Activated T-cell treated with anti-CD3 and anti-CD28 coated beads, Interleukin-2, amount 50 U/mL, for 4 hours (primary cell): ENCODE data around the gene KCNA2. TPM values are rescaled to one million over a fixed set of nuclear protein-coding genes. Genes with fewer than 3 reads are reported as not detected.

Experiments used
- ATAC-seq, 2 donors: fragments of 200-7000 bp; cut with Tn5 transposase; one replicate each; pipeline ENCODE4 v1.10.0; 2021
- DNase-seq: peaks from one replicate; pipeline ENCODE4 v3.0.0-alpha.2; 2020
- H3K27me3 Mint-ChIP-seq: one replicate; pipeline ENCODE4 v1.8.0; 2021; ENCODE audit warnings: low read depth, mixed read lengths
- H3K36me3 Mint-ChIP-seq: one replicate; pipeline ENCODE4 v1.8.0; 2022; ENCODE audit warnings: mixed read lengths; ENCODE audit not compliant: insufficient read depth
- H3K4me1 Mint-ChIP-seq: one replicate; pipeline ENCODE4 v1.8.0; 2021; ENCODE audit warnings: low read depth, mixed read lengths
- H3K4me3 Mint-ChIP-seq: one replicate; pipeline ENCODE4 v1.8.0; 2021; ENCODE audit warnings: mild to moderate bottlenecking, moderate library complexity, mixed read lengths
- H3K9me3 Mint-ChIP-seq: one replicate; pipeline ENCODE4 v1.8.0; 2021; ENCODE audit warnings: mixed read lengths
- total RNA-seq, 3 donors: library from RNA; stranded (reverse); gene quantifications; one replicate each; pipeline ENCODE4 v1.2.1, GENCODE V29; 2021

KCNA2 gene
- total RNA-seq, 3 donors from 2014 or later: 0.19 to 0.25 (median 0.24) TPM

GRCh38 chr1:110634455-110635311 is 28.5 kb upstream of the KCNA2 start:
- H3K4me1 Mint-ChIP-seq: peaks cover 27% of the 10 kb centered on the region
- DNase-seq: peak; percentile 64
- H3K36me3 Mint-ChIP-seq: peaks cover 2% of the 10 kb centered on the region
- H3K4me3 Mint-ChIP-seq: peak overlapping the region; percentile 69
- H3K9me3 Mint-ChIP-seq: no peaks in the 10 kb centered on the region
- H3K27me3 Mint-ChIP-seq: no peaks in the 10 kb centered on the region
- peak; percentile 65 to 67 for ATAC-seq

GRCh38 chr1:110634086-110634454 is 27.9 kb upstream of the KCNA2 start:
- Mint-ChIP-seq H3K4me1 (peaks cover 25% of the 10 kb centered on the region), H3K27me3 (no peaks in the 10 kb centered on the region), H3K9me3 (no peaks in the 10 kb centered on the region), H3K36me3 (peaks cover 2% of the 10 kb centered on the region), H3K4me3 (peak overlapping the region; percentile 69)
- DNase-seq (no peak), ATAC-seq (no peak)

GRCh38 chr1:110633646-110634030 is 27.5 kb upstream of the KCNA2 start:
- Mint-ChIP-seq H3K27me3 (no peaks in the 10 kb centered on the region), H3K4me1 (peaks cover 21% of the 10 kb centered on the region), H3K9me3 (no peaks in the 10 kb centered on the region), H3K4me3 (no peak overlapping the region), H3K36me3 (peaks cover 2% of the 10 kb centered on the region)
- ATAC-seq: no peak
- DNase-seq: no peak

DNA sequence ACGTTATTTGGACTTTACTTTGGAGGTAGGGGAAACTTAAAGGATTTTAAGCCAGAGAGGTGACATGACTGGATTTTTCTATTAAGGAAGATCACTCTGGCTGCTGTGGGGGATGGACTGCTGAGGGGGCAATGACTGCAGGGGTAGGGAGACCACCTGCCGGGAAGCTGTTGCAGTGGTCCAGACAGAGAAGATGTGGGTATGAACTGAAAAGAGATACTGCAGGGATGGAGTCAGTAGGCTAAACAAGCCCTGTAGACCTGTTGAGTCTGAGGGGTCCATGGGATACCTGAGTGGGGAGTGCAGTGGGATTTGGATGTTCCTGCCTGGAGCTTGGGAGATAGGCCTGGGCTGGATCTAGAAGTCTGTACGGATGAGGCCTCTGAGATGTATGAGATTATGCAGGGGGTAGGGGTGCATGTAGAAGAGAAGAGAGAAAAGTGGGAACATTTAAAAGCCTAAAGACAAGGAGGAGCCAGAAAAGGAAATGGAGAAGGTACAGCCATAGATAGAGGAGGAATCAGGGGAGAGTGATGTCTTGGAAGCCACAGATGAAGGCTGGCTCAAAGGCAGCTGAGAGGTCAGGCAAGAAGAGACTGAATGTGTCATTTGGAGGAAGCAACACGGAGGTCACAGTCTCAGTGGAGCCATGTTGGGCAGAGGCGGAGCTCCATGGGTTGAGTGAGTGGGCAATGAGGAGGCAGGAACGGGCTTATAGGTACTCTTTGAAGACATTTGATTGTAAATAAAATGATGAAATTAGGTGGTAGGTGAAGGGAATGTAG is 25.9 kb upstream of the KCNA2 start:
- no peak overlapping the region for H3K4me3 Mint-ChIP-seq
- no peaks in the 10 kb centered on the region for H3K27me3 Mint-ChIP-seq
- peaks cover 2% of the 10 kb centered on the region for H3K36me3 Mint-ChIP-seq
- no peak for ATAC-seq
- DNase-seq: no peak
- no peaks in the 10 kb centered on the region for H3K9me3 Mint-ChIP-seq
- peaks cover 13% of the 10 kb centered on the region for H3K4me1 Mint-ChIP-seq

GRCh38 chr1:110630839-110631663 is 24.9 kb upstream of the KCNA2 start:
- Mint-ChIP-seq H3K4me3 (no peak overlapping the region), H3K4me1 (peaks cover 22% of the 10 kb centered on the region), H3K36me3 (peaks cover 4% of the 10 kb centered on the region), H3K9me3 (no peaks in the 10 kb centered on the region), H3K27me3 (no peaks in the 10 kb centered on the region)
- DNase-seq (peak; percentile 82), ATAC-seq (peak; percentile 67 to 69)

DNA sequence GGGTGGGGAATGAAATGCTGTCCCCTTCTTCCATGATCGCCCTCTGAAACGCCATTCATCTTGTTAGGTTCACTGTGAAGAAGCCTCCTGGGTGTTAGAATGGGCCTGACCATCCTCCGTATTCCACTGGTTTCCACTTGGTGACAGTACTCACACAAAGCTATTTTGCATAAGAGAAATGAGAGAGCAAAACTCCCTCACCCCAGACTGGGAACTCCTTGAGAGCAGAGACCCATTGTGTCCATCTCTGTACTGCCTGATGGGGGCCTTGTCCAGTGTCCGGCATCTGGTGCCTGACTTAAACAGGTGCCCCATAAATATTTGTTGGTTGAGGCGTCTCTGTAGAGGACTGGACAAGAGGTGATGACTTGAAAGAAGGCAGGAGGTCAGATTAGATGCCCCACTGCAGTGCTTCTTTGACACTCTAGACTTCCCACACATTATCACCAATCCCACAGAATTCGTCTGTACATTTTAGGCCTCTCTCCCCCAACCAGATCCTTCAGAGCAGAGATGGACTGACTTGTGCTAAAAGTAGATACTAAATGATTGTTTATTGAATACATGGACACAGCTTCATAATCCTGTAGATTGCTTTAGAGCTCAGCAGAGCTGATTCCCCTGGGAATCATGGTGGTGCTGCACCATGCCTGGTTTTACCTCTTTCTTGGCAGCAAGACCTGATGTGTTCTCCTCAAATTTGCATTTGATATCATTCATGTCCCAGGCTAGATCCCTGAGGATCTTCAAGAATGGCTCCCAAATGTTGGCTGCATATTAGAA is 22.4 kb upstream of the KCNA2 start:
- no peaks in the 10 kb centered on the region for H3K27me3 Mint-ChIP-seq
- DNase-seq (no peak), ATAC-seq (no peak)
- H3K4me3 Mint-ChIP-seq: no peak overlapping the region
- peaks cover 7% of the 10 kb centered on the region for H3K36me3 Mint-ChIP-seq
- H3K4me1 Mint-ChIP-seq: peaks cover 25% of the 10 kb centered on the region
- H3K9me3 Mint-ChIP-seq: no peaks in the 10 kb centered on the region

DNA sequence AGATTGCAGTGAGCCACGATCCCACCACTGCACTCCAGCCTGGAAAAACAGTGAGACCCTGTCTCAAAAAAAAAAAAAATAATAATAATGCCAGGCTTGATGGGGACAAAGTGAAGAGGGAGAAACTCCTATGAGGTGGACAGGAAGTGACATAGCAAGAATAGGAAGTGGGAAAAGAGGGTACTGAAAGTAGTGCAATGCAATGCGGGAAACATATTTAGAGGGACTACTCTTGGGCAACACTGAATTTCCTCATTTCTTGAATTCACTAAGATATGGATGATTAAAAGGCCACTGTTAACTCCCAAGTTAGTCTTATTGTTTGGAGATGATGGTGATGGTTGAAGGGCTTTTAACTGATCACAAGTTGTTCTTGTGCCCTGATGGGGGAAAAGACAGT is 21.6 kb upstream of the KCNA2 start:
- H3K36me3 Mint-ChIP-seq: peaks cover 6% of the 10 kb centered on the region
- no peaks in the 10 kb centered on the region for H3K9me3 Mint-ChIP-seq
- DNase-seq (no peak), ATAC-seq (no peak)
- no peaks in the 10 kb centered on the region for H3K27me3 Mint-ChIP-seq
- H3K4me1 Mint-ChIP-seq: peaks cover 25% of the 10 kb centered on the region
- no peak overlapping the region for H3K4me3 Mint-ChIP-seq

GRCh38 chr1:110626889-110627288 is 20.7 kb upstream of the KCNA2 start:
- DNase-seq: no peak
- Mint-ChIP-seq H3K27me3 (no peaks in the 10 kb centered on the region), H3K9me3 (no peaks in the 10 kb centered on the region), H3K36me3 (peaks cover 6% of the 10 kb centered on the region), H3K4me1 (peaks cover 25% of the 10 kb centered on the region), H3K4me3 (no peak overlapping the region)
- ATAC-seq: no peak

DNA sequence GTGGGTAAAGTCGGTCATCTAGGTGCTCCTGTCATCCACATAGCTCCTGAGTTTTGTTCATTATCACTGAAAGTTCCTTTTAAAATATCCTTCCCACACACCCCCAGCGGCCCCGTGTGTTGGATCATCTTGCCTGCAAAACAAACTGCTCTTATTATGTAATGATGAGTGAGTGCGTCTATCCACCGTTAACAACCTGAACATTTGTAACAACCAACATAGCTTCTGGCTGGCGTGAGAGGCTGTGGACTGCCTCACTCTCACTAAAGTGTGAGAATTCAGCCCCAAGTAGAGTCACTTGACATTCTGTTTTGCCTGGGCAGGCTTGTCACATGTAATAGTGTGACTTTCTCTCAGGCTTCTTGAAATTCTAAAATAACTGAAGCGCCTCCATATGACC is 14.5 kb upstream of the KCNA2 start:
- H3K4me3 Mint-ChIP-seq: peak overlapping the region; percentile 24
- H3K4me1 Mint-ChIP-seq: peaks cover 36% of the 10 kb centered on the region
- H3K9me3 Mint-ChIP-seq: peaks cover 4% of the 10 kb centered on the region
- H3K36me3 Mint-ChIP-seq: peaks cover 6% of the 10 kb centered on the region
- H3K27me3 Mint-ChIP-seq: no peaks in the 10 kb centered on the region
- DNase-seq: no peak
- no peak for ATAC-seq

- Mint-ChIP-seq H3K27me3 (no peaks in the 10 kb centered on the region), H3K36me3 (peaks cover 6% of the 10 kb centered on the region), H3K4me3 (peak overlapping the region; percentile 87), H3K4me1 (peaks cover 40% of the 10 kb centered on the region), H3K9me3 (peaks cover 4% of the 10 kb centered on the region)
- ATAC-seq (no peak), DNase-seq (no peak)
These were observed 14.1 kb upstream of the KCNA2 start for GRCh38 chr1:110620250-110620615.

GRCh38 chr1:110619412-110620249 is 13.5 kb upstream of the KCNA2 start:
- Mint-ChIP-seq H3K36me3 (peaks cover 6% of the 10 kb centered on the region), H3K4me1 (peaks cover 40% of the 10 kb centered on the region), H3K4me3 (peak overlapping the region; percentile 87), H3K9me3 (peaks cover 4% of the 10 kb centered on the region), H3K27me3 (no peaks in the 10 kb centered on the region)
- DNase-seq: peak; percentile 88
- ATAC-seq: peak; percentile 92 to 94

- H3K36me3 Mint-ChIP-seq: peaks cover 5% of the 10 kb centered on the region
- H3K27me3 Mint-ChIP-seq: no peaks in the 10 kb centered on the region
- peaks cover 4% of the 10 kb centered on the region for H3K9me3 Mint-ChIP-seq
- H3K4me3 Mint-ChIP-seq: no peak overlapping the region
- peaks cover 38% of the 10 kb centered on the region for H3K4me1 Mint-ChIP-seq
- DNase-seq: no peak
- ATAC-seq: no peak
These were observed 12.5 kb upstream of the KCNA2 start for GRCh38 chr1:110618668-110619067.

GRCh38 chr1:110617589-110617988 is 11.4 kb upstream of the KCNA2 start:
- no peaks in the 10 kb centered on the region for H3K27me3 Mint-ChIP-seq
- H3K4me1 Mint-ChIP-seq: peaks cover 38% of the 10 kb centered on the region
- DNase-seq: no peak
- no peak for ATAC-seq
- peaks cover 4% of the 10 kb centered on the region for H3K9me3 Mint-ChIP-seq
- H3K36me3 Mint-ChIP-seq: peaks cover 3% of the 10 kb centered on the region
- no peak overlapping the region for H3K4me3 Mint-ChIP-seq
